Gastrocnemius medialis (tissue), 4 donors: ENCODE results near the gene IRF2BPL.

ENCODE experiments used
- POLR2A ChIP-seq, 2 donors: fragments of 450-650 bp; IDR thresholded peaks; one replicate each; pipeline ENCODE4 v1.6.1; 2017; ENCODE audit warnings: antibody characterized with exemption in 2 of 2, mild to moderate bottlenecking in 2 of 2, moderate library complexity in 2 of 2
- TF ChIP-seq, protein P1 (sequence below), 5 experiments: fragments of 450-650 bp in 3 of 5; fragments of 200-600 bp in 2 of 5; sonication (generic) in 2 of 5; IDR thresholded peaks in 4 of 5; conservative IDR thresholded peaks in 1 of 5; 1 replicate in 4 of 5; 2 replicates in 1 of 5; pipeline ENCODE4 v1.5.1; 2016 to 2019; ENCODE audit warnings: antibody characterized with exemption in 5 of 5, mild to moderate bottlenecking in 3 of 5, moderate library complexity in 3 of 5

DNA sequence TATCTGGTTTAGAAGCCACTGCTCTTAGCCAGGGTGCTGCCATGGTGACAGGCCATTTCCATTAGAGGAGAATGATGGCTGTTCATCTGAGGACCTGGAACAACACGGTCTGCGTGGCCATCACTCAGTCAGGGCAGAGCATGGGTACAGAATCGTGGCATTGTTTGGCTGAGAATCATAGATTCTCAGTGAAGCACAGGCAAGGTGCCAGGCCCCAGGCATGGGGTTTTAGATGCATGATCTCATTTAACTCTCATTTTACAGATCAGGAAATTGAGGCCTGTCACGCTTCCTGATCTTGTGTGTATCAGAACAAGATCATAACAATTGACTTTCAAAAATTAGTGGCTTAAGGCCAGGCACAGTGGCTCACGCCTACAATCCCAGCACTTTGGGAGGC is 26.8 kb upstream of the IRF2BPL start:
- no peak for TF ChIP-seq POLR2A (IDR thresholded peaks at IDR 0.05)
- TF ChIP-seq, protein P1, sequence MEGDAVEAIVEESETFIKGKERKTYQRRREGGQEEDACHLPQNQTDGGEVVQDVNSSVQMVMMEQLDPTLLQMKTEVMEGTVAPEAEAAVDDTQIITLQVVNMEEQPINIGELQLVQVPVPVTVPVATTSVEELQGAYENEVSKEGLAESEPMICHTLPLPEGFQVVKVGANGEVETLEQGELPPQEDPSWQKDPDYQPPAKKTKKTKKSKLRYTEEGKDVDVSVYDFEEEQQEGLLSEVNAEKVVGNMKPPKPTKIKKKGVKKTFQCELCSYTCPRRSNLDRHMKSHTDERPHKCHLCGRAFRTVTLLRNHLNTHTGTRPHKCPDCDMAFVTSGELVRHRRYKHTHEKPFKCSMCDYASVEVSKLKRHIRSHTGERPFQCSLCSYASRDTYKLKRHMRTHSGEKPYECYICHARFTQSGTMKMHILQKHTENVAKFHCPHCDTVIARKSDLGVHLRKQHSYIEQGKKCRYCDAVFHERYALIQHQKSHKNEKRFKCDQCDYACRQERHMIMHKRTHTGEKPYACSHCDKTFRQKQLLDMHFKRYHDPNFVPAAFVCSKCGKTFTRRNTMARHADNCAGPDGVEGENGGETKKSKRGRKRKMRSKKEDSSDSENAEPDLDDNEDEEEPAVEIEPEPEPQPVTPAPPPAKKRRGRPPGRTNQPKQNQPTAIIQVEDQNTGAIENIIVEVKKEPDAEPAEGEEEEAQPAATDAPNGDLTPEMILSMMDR (IDR thresholded peaks at IDR 0.05 in 4 of 5, conservative IDR thresholded peaks at IDR 0.05 in 1 of 5) = no peak
